CD4-positive, CD25-positive, alpha-beta regulatory T cell (primary cell): ENCODE results near the gene PAF1. TPM values are rescaled to one million over a fixed set of nuclear protein-coding genes. Genes with fewer than 3 reads are reported as not detected.
A peak's percentile ranks its signal among the peaks of the same experiment; 100 is the strongest.

Experiments used
- ATAC-seq, 2 donors: fragments of 150-1000 bp; cut with Tn5 transposase; one replicate each; pipeline ENCODE4 v1.10.0; 2021; ENCODE audit warnings: low read depth in 2 of 2, moderate number of reproducible peaks in 2 of 2, moderate library complexity in 1 of 2
- DNase-seq, 3 donors: peaks; one replicate each; pipeline versions ENCODE4 v3.0.0 to v3.0.0-alpha.2; 2012 to 2022; ENCODE audit warnings: mixed read lengths in 1 of 3
- H3K27ac ChIP-seq: one replicate; pipeline ENCODE4 v1.7.0; 2013; ENCODE audit warnings: mild to moderate bottlenecking, low read length; ENCODE audit not compliant: insufficient read depth, poor library complexity, severe bottlenecking
- H3K27me3 ChIP-seq: one replicate; pipeline ENCODE4 v1.7.0; 2013; ENCODE audit warnings: low read length; ENCODE audit not compliant: control insufficient read depth, insufficient read depth
- H3K36me3 ChIP-seq: one replicate; pipeline ENCODE4 v1.7.0; 2013; ENCODE audit warnings: mild to moderate bottlenecking, low read length, moderate library complexity; ENCODE audit not compliant: control insufficient read depth, insufficient read depth
- H3K4me1 ChIP-seq: 2 replicates; pipeline ENCODE4 v1.7.0; 2013; ENCODE audit warnings: mild to moderate bottlenecking, low read length; ENCODE audit not compliant: insufficient read depth, control insufficient read depth, poor library complexity, severe bottlenecking
- H3K4me3 ChIP-seq: one replicate; pipeline ENCODE4 v1.7.0; 2013; ENCODE audit warnings: low read depth, mild to moderate bottlenecking, low read length, moderate library complexity
- H3K9me3 ChIP-seq, 2 experiments: 1 replicate in 1 of 2; 2 replicates in 1 of 2; pipeline ENCODE4 v1.7.0; 2013; ENCODE audit warnings: low read length in 2 of 2, mild to moderate bottlenecking in 1 of 2, moderate library complexity in 1 of 2; ENCODE audit not compliant: control insufficient read depth in 2 of 2
- H3K27ac Mint-ChIP-seq, 3 donors: one replicate each; pipeline ENCODE4 v1.8.0; 2020 to 2022; ENCODE audit warnings: mild to moderate bottlenecking in 3 of 3, mixed read lengths in 3 of 3, moderate library complexity in 2 of 3
- H3K27me3 Mint-ChIP-seq: one replicate; pipeline ENCODE4 v1.8.0; 2022; ENCODE audit warnings: mild to moderate bottlenecking, mixed read lengths
- H3K36me3 Mint-ChIP-seq: one replicate; pipeline ENCODE4 v1.8.0; 2020; ENCODE audit warnings: mixed read lengths
- H3K4me1 Mint-ChIP-seq, 4 donors: one replicate each; pipeline ENCODE4 v1.8.0; 2020 to 2022; ENCODE audit warnings: mixed read lengths in 4 of 4, mild to moderate bottlenecking in 1 of 4
- H3K4me3 Mint-ChIP-seq, 4 donors: one replicate each; pipeline ENCODE4 v1.8.0; 2020 to 2022; ENCODE audit warnings: mild to moderate bottlenecking in 4 of 4, mixed read lengths in 4 of 4, moderate library complexity in 3 of 4
- H3K9me3 Mint-ChIP-seq, 7 donors: one replicate each; pipeline ENCODE4 v1.8.0; 2020 to 2022; ENCODE audit warnings: mixed read lengths in 7 of 7, mild to moderate bottlenecking in 3 of 7, moderate library complexity in 2 of 7
- polyA plus RNA-seq, 4 donors: library from polyadenylated mRNA; unstranded; fragments of 300-500 nt; fragmentation: Illumina TruSeq; gene quantifications; one replicate each; pipeline ENCODE4 v1.2.3, GENCODE V29; 2021
- total RNA-seq: library from RNA; stranded (reverse); gene quantifications from one replicate; pipeline ENCODE4 v1.2.3, GENCODE V29; 2022

The PAF1 gene
- total and polyA plus RNA-seq, 5 donors from 2014 or later: 35.0 to 138 (median 40.1) TPM

GRCh38 chr19:39423258-39424086 lies 32.6 kb upstream of the PAF1 start:
- no peaks in the 10 kb centered on the region for H3K27me3 ChIP-seq
- no peak overlapping the region for H3K4me3 Mint-ChIP-seq
- no peaks in the 10 kb centered on the region for H3K9me3 ChIP-seq
- H3K4me1 Mint-ChIP-seq: peaks cover 0 to 10% (median 2%) of the 10 kb centered on the region in 4 donors
- H3K4me1 ChIP-seq: no peaks in the 10 kb centered on the region
- peaks cover 25% of the 10 kb centered on the region for H3K36me3 ChIP-seq
- no peak overlapping the region for H3K27ac ChIP-seq
- peak overlapping the region in 1 of 3 donors; percentile 43 for H3K27ac Mint-ChIP-seq
- DNase-seq (no peak), ATAC-seq (no peak)
- H3K4me3 ChIP-seq: no peak overlapping the region
- no peaks in the 10 kb centered on the region for H3K9me3 Mint-ChIP-seq
- H3K27me3 Mint-ChIP-seq: no peaks in the 10 kb centered on the region
- H3K36me3 Mint-ChIP-seq: peaks cover 17% of the 10 kb centered on the region

GRCh38 chr19:39422020-39422419 lies 31.1 kb upstream of the PAF1 start:
- Mint-ChIP-seq H3K4me3 (no peak overlapping the region), H3K27ac (no peak overlapping the region), H3K27me3 (no peaks in the 10 kb centered on the region), H3K36me3 (peaks cover 17% of the 10 kb centered on the region), H3K4me1 (peaks cover 0 to 13% (median 2%) of the 10 kb centered on the region in 4 donors), H3K9me3 (no peaks in the 10 kb centered on the region)
- DNase-seq (no peak), ATAC-seq (no peak)
- Histone ChIP-seq H3K9me3 (no peaks in the 10 kb centered on the region), H3K27ac (no peak overlapping the region), H3K4me3 (no peak overlapping the region), H3K27me3 (no peaks in the 10 kb centered on the region), H3K36me3 (peaks cover 27% of the 10 kb centered on the region), H3K4me1 (no peaks in the 10 kb centered on the region)

DNA sequence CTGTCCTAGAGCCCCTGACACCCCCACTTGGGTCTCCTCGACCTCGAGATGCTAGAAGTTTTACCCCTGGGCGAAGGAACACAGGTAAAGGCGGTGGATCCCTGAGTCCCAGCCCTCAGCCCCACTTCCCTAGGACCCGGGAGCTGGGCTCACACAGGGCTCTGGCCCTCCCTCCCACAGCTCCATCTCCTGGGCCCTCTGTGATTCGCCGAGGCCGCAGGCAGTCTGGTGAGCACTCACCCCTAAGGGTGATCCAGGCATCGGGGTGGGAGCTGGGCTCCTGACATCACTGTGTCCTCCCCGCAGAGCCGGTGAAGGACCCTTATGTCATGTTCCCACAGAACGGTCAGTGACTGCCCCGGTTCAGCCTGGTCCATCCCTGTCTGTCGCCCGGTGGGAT lies 29.9 kb upstream of the PAF1 start:
- Histone ChIP-seq H3K36me3 (peaks cover 33% of the 10 kb centered on the region), H3K27ac (no peak overlapping the region), H3K27me3 (no peaks in the 10 kb centered on the region), H3K9me3 (no peaks in the 10 kb centered on the region), H3K4me1 (no peaks in the 10 kb centered on the region), H3K4me3 (no peak overlapping the region)
- ATAC-seq: no peak
- peaks cover 13% of the 10 kb centered on the region for H3K36me3 Mint-ChIP-seq
- no peak for DNase-seq
- H3K4me3 Mint-ChIP-seq: no peak overlapping the region
- H3K27me3 Mint-ChIP-seq: no peaks in the 10 kb centered on the region
- no peak overlapping the region for H3K27ac Mint-ChIP-seq
- H3K9me3 Mint-ChIP-seq: no peaks in the 10 kb centered on the region
- H3K4me1 Mint-ChIP-seq: peaks cover 0 to 6% (median under 1%) of the 10 kb centered on the region in 4 donors

GRCh38 chr19:39419003-39419402 lies 28.1 kb upstream of the PAF1 start:
- Mint-ChIP-seq H3K27me3 (no peaks in the 10 kb centered on the region), H3K4me1 (peaks cover 0 to 15% (median 7%) of the 10 kb centered on the region in 4 donors), H3K27ac (peak overlapping the region in 2 of 3 donors; percentile 32 to 85), H3K4me3 (peak overlapping the region in 1 of 4 donors; percentile 32), H3K9me3 (no peaks in the 10 kb centered on the region), H3K36me3 (peaks cover 12% of the 10 kb centered on the region)
- Histone ChIP-seq H3K27ac (no peak overlapping the region), H3K27me3 (no peaks in the 10 kb centered on the region), H3K4me3 (no peak overlapping the region), H3K4me1 (peaks cover 4% of the 10 kb centered on the region), H3K36me3 (peaks cover 35% of the 10 kb centered on the region), H3K9me3 (no peaks in the 10 kb centered on the region)
- ATAC-seq (no peak), DNase-seq (no peak)

GRCh38 chr19:39417463-39418181 lies 26.7 kb upstream of the PAF1 start:
- H3K9me3 ChIP-seq: no peaks in the 10 kb centered on the region
- H3K36me3 ChIP-seq: peaks cover 24% of the 10 kb centered on the region
- no peak for DNase-seq
- no peaks in the 10 kb centered on the region for H3K27me3 ChIP-seq
- H3K4me3 Mint-ChIP-seq: peak overlapping the region in 1 of 4 donors; percentile 67
- no peak overlapping the region for H3K27ac Mint-ChIP-seq
- H3K4me1 ChIP-seq: peaks cover 16% of the 10 kb centered on the region
- peaks cover 0 to 20% (median 11%) of the 10 kb centered on the region in 4 donors for H3K4me1 Mint-ChIP-seq
- H3K27me3 Mint-ChIP-seq: no peaks in the 10 kb centered on the region
- no peak for ATAC-seq
- no peak overlapping the region for H3K4me3 ChIP-seq
- no peaks in the 10 kb centered on the region for H3K9me3 Mint-ChIP-seq
- H3K27ac ChIP-seq: no peak overlapping the region
- H3K36me3 Mint-ChIP-seq: peaks cover 10% of the 10 kb centered on the region

DNA sequence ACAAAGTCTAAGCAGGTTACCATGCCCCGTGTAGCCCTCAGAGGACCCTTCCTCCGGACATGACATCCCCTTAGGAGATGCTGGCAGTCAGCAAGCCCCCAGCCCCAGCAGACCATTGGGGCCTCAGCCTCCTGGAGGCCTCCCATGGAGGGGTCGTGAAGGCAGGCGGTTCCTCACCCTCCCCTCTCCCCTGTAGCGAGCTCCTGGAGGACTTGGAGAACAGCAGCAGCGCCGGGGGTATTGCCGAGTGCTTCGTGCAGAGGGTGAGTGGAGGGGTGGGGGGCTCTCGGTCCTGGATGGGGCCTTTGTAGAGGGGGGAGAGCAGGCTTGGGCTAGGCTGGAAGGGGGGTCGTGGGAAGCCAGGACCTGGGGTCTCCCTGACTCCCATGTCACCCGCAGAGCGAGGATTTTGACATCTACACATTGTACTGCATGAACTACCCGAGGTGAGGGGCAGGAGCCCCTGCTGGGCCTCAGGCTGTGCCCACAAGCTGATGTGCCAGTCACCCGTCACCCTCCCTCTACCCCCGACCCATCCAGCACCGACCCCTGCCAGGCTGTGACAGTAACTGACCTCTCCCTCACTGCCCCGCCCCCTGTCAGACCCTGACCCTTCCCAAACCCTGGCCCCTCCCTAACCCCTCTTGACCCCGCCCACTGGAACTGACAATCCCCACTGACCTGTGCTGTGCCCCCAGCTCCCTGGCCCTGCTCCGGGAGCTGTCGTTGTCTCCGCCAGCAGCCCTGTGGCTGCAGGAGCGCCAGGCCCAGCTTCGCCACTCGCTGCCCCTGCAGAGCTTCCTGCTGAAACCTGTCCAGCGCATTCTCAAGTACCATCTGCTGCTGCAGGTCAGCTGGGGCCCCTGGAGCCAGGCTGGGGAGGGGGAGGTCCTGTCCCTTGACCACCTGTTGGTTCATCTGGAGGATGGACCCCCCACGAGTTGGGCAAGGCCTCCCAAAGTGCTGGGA lies 25.5 kb upstream of the PAF1 start:
- no peaks in the 10 kb centered on the region for H3K9me3 ChIP-seq
- no peak overlapping the region for H3K27ac Mint-ChIP-seq
- no peak for DNase-seq

More for the DNA sequence above, 25.5 kb upstream of the PAF1 start:
- peaks cover 10% of the 10 kb centered on the region for H3K27me3 Mint-ChIP-seq
- peak overlapping the region in 1 of 4 donors; percentile 67 for H3K4me3 Mint-ChIP-seq
- H3K4me1 ChIP-seq: peaks cover 19% of the 10 kb centered on the region
- no peaks in the 10 kb centered on the region for H3K27me3 ChIP-seq
- peaks cover 4 to 29% (median 17%) of the 10 kb centered on the region in 4 donors for H3K4me1 Mint-ChIP-seq
- H3K36me3 ChIP-seq: peaks cover 17% of the 10 kb centered on the region
- H3K4me3 ChIP-seq: no peak overlapping the region
- no peak overlapping the region for H3K27ac ChIP-seq
- peaks cover 15% of the 10 kb centered on the region for H3K36me3 Mint-ChIP-seq
- H3K9me3 Mint-ChIP-seq: peaks cover 0 to 5% (median 0%) of the 10 kb centered on the region in 7 donors
- no peak for ATAC-seq
